Body of pancreas (tissue), 4 donors: Measurements from ENCODE around the gene TNFAIP8L1. TPM values are rescaled to one million over a fixed set of nuclear protein-coding genes. Genes with fewer than 3 reads are reported as not detected.

ENCODE experiments used
- ATAC-seq: fragments of 150-250 bp; one replicate; pipeline ENCODE4 v1.9.1; 2016
- DNase-seq, 4 donors: peaks; one replicate each; pipeline ENCODE4 v3.0.0-alpha.2; 2019
- H3K27ac ChIP-seq, 4 donors: fragments of 200-600 bp; sonication (generic); 1 replicate in 3 of 4; 2 replicates in 1 of 4; pipeline versions ENCODE4 v1.5.1 to v1.6.1; 2016 to 2019; ENCODE audit warnings: mild to moderate bottlenecking in 1 of 4, mixed read lengths in 1 of 4, moderate library complexity in 1 of 4
- H3K27me3 ChIP-seq, 2 donors: fragments of 200-600 bp; sonication (generic); one replicate each; pipeline ENCODE4 v1.6.0; 2016; ENCODE audit warnings: mild to moderate bottlenecking in 1 of 2
- H3K36me3 ChIP-seq, 2 donors: fragments of 200-600 bp; sonication (generic); replicated peaks in 1 of 2; 2 replicates each; pipeline ENCODE4 v1.5.1; 2016; ENCODE audit warnings: low read depth in 2 of 2; ENCODE audit not compliant: insufficient read depth in 1 of 2
- H3K4me1 ChIP-seq: fragments of 200-600 bp; sonication (generic); one replicate; pipeline ENCODE4 v1.6.0; 2016
- H3K4me3 ChIP-seq, 2 donors: fragments of 200-600 bp; sonication (generic); 1 replicate in 1 of 2; 2 replicates in 1 of 2; pipeline ENCODE4 v1.5.1; 2016 to 2019
- H3K9me3 ChIP-seq, 3 donors: fragments of 200-600 bp; sonication (generic); 1 replicate in 2 of 3; 2 replicates in 1 of 3; pipeline ENCODE4 v1.5.1; 2016
- POLR2A ChIP-seq, 3 donors: fragments of 450-650 bp; IDR thresholded peaks; one replicate each; pipeline ENCODE4 v1.6.1; 2016; ENCODE audit warnings: antibody characterized with exemption in 3 of 3, mild to moderate bottlenecking in 2 of 3
- WGBS, 2 donors: methylation state at CpG; one replicate each; pipeline ENCODE4 v1.1.5; 2017; 5-methylcytosine and 5-hydroxymethylcytosine counted together
- intact Hi-C: fragments of 100-400 bp; cut with DNase I; formaldehyde crosslinking; loops from one replicate; pipeline ENCODE4 v1.15.1; 2023
- total RNA-seq, 2 donors: library from RNA; depleted of rRNA; stranded (reverse); fragments of >200 nt; gene quantifications; one replicate each; pipeline ENCODE4 v1.1.0, GENCODE V29; 2016
- TF ChIP-seq, protein P1 (sequence below), 7 experiments: fragments of 450-650 bp in 4 of 7; fragments of 200-600 bp in 3 of 7; sonication (generic) in 3 of 7; IDR thresholded peaks; one replicate each; pipeline ENCODE4 v1.5.1; 2016 to 2019; ENCODE audit warnings: antibody characterized with exemption in 7 of 7

The TNFAIP8L1 gene
- total RNA-seq, 2 donors from 2014 or later: 3.4 to 5.3 TPM

DNA sequence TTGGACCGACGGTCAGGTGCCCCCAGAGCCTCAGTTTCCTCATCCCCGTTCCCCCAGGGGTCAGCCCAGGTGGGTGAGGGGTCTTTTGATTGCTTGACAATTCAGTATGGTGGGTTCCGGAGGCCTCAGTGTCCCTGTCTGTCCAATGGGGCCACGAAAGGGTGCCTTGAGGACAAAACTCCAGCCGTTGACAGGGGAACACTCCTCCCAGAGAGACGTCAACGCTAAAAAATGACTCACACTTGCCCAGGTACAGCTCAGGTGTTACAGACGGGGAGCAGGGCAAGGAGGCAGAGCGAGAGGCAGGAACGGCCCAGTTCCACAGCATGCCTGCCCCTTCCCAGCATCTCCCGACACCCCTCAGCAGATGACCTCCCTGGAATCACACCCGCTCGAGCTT, 1.8 kb downstream of the TNFAIP8L1 start:
- Histone ChIP-seq H3K27me3 (no peaks in the 10 kb centered on the region), H3K9me3 (no peaks in the 10 kb centered on the region), H3K4me3 (no peak overlapping the region), H3K4me1 (peaks cover 28% of the 10 kb centered on the region), H3K27ac (no peak overlapping the region), H3K36me3 (no peaks in the 10 kb centered on the region)
- ATAC-seq (no peak), DNase-seq (peak in 1 of 4 donors; percentile 41)
- intact Hi-C loops: no loop called here
- TF ChIP-seq, protein P1, sequence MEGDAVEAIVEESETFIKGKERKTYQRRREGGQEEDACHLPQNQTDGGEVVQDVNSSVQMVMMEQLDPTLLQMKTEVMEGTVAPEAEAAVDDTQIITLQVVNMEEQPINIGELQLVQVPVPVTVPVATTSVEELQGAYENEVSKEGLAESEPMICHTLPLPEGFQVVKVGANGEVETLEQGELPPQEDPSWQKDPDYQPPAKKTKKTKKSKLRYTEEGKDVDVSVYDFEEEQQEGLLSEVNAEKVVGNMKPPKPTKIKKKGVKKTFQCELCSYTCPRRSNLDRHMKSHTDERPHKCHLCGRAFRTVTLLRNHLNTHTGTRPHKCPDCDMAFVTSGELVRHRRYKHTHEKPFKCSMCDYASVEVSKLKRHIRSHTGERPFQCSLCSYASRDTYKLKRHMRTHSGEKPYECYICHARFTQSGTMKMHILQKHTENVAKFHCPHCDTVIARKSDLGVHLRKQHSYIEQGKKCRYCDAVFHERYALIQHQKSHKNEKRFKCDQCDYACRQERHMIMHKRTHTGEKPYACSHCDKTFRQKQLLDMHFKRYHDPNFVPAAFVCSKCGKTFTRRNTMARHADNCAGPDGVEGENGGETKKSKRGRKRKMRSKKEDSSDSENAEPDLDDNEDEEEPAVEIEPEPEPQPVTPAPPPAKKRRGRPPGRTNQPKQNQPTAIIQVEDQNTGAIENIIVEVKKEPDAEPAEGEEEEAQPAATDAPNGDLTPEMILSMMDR (IDR thresholded peaks at IDR 0.05): no peak
- TF ChIP-seq POLR2A (IDR thresholded peaks at IDR 0.05): no peak
- WGBS, 2 donors: 56 to 79% methylated on average over 9 to 12 of the region's 14 CpGs

DNA sequence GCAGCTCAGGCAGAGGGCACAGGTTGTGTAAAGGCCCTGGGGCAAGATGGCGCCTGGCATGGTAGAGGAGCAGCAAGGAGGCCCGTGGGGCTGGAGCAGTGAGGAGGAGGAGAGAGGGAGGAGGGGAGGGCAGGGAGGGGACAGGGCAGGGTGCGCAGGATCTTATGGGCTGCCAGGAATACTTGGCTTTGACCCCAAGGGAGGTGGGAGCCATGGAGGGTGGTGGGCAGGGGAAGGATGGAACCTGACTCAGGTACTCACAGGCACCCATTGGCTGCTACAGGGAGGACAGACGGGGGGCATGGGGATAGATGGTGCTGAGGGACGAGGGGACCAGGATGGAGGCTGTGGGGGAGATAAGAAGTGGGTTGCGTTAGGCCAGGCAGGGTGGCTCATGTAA, 3.3 kb downstream of the TNFAIP8L1 start:
- Histone ChIP-seq H3K9me3 (no peaks in the 10 kb centered on the region), H3K27me3 (no peaks in the 10 kb centered on the region), H3K4me3 (no peak overlapping the region), H3K27ac (no peak overlapping the region), H3K36me3 (no peaks in the 10 kb centered on the region), H3K4me1 (peaks cover 20% of the 10 kb centered on the region)
- WGBS, 2 donors: 89 to 90% methylated on average over 6 of the region's 6 CpGs
- DNase-seq (no peak), ATAC-seq (no peak)
- TF ChIP-seq, protein P1 (IDR thresholded peaks at IDR 0.05): no peak
- no peak for TF ChIP-seq POLR2A (IDR thresholded peaks at IDR 0.05)
- intact Hi-C loops: no loop called here

DNA sequence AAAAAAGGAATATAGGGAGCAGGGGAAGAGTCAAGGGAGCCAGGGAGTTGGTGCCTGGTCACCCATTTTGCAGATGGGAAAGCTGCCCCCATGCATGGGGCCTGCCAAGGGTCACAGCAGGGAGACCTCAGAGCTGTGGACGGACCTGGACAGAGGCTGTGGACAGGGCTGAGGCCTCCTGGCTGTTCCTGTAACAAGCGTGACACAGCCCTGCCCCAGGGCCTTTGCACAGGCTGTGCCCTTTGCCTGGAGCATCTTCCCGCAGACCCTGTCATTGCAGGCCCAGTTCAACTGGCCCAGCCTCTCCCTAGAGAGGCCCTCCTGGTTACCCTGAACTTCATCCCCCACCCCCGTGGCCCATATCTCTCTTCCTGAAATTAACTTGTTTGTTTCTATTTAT, 6.4 kb downstream of the TNFAIP8L1 start:
- no peak overlapping the region for H3K4me3 ChIP-seq
- H3K27me3 ChIP-seq: no peaks in the 10 kb centered on the region
- no peaks in the 10 kb centered on the region for H3K36me3 ChIP-seq
- WGBS, 2 donors: 72 to 80% methylated on average over 4 of the region's 4 CpGs
- DNase-seq (no peak), ATAC-seq (no peak)
- no peak for TF ChIP-seq POLR2A (IDR thresholded peaks at IDR 0.05)
- TF ChIP-seq, protein P1 (IDR thresholded peaks at IDR 0.05): no peak
- intact Hi-C loops: no loop called here
- H3K27ac ChIP-seq: no peak overlapping the region
- no peaks in the 10 kb centered on the region for H3K4me1 ChIP-seq
- no peaks in the 10 kb centered on the region for H3K9me3 ChIP-seq

DNA sequence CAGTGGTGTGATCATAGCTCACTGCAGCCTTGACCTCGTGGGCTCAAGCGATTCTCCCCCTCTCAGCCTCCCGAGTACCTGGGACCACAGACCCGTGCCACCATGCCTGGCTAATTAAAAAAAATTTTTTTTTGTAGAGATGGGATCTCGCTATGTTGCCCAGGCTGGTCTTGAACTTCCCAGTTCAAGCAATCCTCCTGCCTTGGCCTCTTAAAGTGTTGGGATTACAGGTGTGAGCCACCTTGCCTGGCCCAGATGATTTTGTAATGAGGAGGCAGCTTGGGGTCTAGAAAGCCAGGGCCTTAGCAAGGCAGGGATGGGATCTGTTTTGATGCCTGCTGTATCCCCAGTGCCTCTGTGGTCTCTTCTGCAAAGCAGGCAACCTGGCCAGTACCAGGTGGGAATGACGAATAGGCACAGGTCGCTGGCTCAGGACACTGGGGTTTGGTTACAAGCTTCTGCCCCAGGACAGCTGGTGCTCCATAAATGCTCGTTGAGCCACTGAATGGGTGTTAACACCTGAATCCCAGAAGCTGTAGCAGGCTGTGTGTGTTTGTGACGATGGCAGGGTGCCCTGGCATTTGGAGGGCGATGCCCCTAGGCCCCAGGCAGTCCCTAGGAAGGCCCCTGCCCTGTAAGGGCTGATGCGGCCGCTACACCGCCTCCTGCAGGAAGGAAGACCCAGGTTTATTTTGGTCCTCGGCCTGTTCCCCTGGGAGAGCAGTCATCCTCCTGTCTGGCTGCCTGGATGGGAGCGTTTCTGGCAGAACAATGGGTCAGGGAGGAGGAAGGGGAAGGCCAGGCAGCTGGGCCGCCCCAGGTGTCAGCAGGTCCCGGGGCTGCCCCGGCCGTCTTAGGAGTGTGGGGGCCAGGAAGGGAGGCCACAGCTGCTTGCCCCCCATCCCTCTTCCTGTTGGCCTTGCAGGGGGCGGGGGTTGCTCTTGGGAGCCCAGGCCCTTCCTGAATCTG, 8.6 kb downstream of the TNFAIP8L1 start:
- TF ChIP-seq, protein P1 (IDR thresholded peaks at IDR 0.05): no peak
- TF ChIP-seq POLR2A (IDR thresholded peaks at IDR 0.05): no peak
- Histone ChIP-seq H3K27ac (peak overlapping the region in 1 of 4 donors; percentile 45), H3K4me3 (no peak overlapping the region), H3K27me3 (no peaks in the 10 kb centered on the region), H3K9me3 (no peaks in the 10 kb centered on the region), H3K4me1 (no peaks in the 10 kb centered on the region), H3K36me3 (no peaks in the 10 kb centered on the region)
- whole genome bisulfite sequencing, 2 donors: 73 to 79% methylated on average over 5 to 20 of the region's 20 CpGs
- intact Hi-C loops: no loop called here
- ATAC-seq (peak; percentile 32), DNase-seq (peak in 3 of 4 donors; percentile 20 to 25 (median 21))
